ENCODE data around the gene FGD6.
"Not testable (repeated sequence)": the region's sequence is repeated elsewhere in the genome, so short reads cannot be mapped to it uniquely, and the experiment has no call there.

Gene FGD6

GRCh38 chr12:95243497-95244183, 26.4 kb upstream of the FGD6 start:
- no peak for TF ChIP-seq CTCF (conservative IDR thresholded peaks at IDR 0.05; ENCODE audit: low read depth, low read length)
- H3K4me3 ChIP-seq (ENCODE audit: low read depth, low read length): no peak overlapping the region
- no peak for DNase-seq (ENCODE audit: low read depth)

DNA sequence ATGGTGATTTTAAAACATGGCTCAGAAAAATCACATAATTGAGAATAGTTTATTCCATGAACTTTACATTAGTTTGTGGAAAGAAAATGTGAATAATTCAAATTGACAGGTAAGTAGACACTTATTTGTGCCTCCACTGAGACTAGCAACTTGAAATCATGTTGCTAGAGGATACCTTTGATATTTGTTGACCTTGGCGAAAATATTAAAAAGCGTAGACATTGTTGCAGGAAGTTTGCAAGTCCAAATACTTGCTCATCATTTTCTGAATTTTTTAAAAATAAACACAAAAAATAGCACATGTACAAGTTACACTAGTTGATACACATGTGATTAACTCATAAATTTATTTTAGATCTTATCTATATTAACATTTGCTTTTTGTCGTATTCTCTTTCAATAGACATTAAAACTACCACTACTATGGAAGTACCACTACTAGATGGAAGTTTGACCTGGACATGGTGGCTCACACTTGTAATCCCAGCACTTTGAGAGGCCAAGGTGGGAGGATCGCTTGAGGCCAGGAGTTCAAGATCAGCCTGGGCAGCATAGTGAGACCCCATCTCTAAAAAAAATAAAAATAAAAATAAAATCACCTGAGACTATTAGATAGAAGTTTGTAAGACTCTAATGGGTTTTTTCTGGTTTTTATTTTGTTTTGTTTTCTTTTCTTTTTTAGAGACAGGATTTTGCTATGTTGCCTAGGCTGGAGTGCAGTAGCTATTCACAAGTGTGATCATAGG, 24.7 kb upstream of the FGD6 start:
- no peak for DNase-seq (ENCODE audit: low read depth)
- no peak overlapping the region for H3K4me3 ChIP-seq (ENCODE audit: low read depth, low read length)
- TF ChIP-seq CTCF (conservative IDR thresholded peaks at IDR 0.05; ENCODE audit: low read depth, low read length): no peak

DNA sequence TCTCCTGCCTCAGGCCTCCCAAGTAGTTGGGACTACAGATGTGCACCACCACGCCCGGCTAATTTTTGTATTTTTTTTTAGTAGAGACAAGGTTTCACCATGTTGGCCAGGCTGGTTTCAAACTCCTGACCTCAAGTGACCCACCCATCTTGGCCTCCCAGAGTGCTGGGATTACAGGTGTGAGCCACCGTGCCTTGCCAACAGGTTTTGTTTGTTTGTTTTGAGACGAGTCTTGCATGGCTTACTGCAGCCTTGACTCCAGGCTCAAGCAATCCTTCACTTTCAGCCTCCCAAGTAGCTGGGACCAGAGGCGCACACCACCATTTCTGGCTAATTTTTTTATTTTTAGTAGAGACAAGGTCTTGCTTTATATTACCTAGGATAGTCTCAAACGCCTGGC, 23.9 kb upstream of the FGD6 start:
- not testable (repeated sequence) for DNase-seq (ENCODE audit: low read depth); H3K4me3 ChIP-seq (ENCODE audit: low read depth, low read length)

GRCh38 chr12:95240556-95240955, 23.3 kb upstream of the FGD6 start:
- TF ChIP-seq CTCF (conservative IDR thresholded peaks at IDR 0.05; ENCODE audit: low read depth, low read length): no peak
- DNase-seq (ENCODE audit: low read depth): no peak
- H3K4me3 ChIP-seq (ENCODE audit: low read depth, low read length): no peak overlapping the region

GRCh38 chr12:95239835-95240234, 22.6 kb upstream of the FGD6 start:
- DNase-seq (ENCODE audit: low read depth); H3K4me3 ChIP-seq (ENCODE audit: low read depth, low read length): not testable (repeated sequence)

DNA sequence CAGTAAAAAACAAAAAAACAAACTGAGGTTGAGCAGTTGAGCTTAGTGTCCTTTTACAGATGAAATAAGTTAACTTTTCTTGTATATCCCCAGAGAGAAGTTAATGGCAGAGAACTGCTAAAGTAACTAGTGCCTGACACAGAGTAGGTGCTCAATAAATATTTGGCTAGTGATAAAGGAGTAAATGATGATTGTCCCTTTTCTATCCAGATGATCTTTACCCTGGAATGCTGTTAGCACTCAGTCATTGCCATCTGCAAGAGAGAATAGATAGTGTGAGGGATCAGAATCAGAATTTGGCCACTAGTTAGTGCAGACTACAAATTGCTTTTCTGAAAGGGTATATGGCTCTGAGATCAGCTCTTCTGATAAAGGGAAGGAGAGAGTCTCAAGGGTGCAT, 21.9 kb upstream of the FGD6 start:
- DNase-seq (ENCODE audit: low read depth): no peak
- no peak for TF ChIP-seq CTCF (conservative IDR thresholded peaks at IDR 0.05; ENCODE audit: low read depth, low read length)
- no peak overlapping the region for H3K4me3 ChIP-seq (ENCODE audit: low read depth, low read length)

DNA sequence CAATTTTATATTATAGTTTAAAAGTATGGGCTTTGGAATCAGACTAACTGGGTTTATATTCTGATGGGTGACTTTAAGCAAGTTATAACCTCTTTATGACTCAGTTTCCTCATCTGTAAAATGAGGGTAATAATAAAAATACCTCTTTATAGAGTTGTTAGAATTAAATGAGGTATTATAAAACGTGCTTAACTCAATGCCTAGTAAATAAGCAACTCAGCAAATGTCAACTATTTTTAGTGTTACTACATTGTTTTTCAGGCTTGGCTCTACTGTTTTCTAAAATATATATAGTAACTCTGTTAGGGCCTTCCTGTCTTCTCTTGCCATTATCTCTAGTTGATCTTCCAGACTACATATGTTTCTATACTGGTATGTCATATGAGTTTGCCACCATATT, 20.9 kb upstream of the FGD6 start:
- no peak for DNase-seq (ENCODE audit: low read depth)
- no peak overlapping the region for H3K4me3 ChIP-seq (ENCODE audit: low read depth, low read length)
- TF ChIP-seq CTCF (conservative IDR thresholded peaks at IDR 0.05; ENCODE audit: low read depth, low read length): no peak

- no peak overlapping the region for H3K4me3 ChIP-seq (ENCODE audit: low read depth, low read length)
- no peak for TF ChIP-seq CTCF (conservative IDR thresholded peaks at IDR 0.05; ENCODE audit: low read depth, low read length)
- no peak for DNase-seq (ENCODE audit: low read depth)
These were observed 20.0 kb upstream of the FGD6 start for GRCh38 chr12:95237315-95237714.

DNA sequence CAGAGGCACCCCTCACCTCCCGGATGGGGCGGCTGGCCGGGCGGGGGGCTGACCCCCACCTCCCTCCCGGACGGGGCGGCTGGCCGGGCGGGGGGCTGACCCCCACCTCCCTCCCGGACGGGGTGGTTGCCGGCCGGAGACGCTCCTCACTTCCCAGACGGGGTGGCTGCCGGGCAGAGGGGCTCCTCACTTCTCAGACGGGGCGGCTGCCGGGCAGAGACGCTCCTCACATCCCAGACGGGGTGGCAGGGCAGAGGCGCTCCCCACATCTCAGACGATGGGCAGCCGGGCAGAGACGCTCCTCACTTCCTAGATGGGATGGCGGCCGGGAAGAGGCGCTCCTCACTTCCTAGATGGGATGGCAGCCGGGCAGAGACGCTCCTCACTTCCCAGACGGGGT, 18.4 kb upstream of the FGD6 start:
- not testable (repeated sequence) for H3K4me3 ChIP-seq (ENCODE audit: low read depth, low read length)

GRCh38 chr12:95234187-95234586, 16.9 kb upstream of the FGD6 start:
- not testable (repeated sequence) for DNase-seq (ENCODE audit: low read depth); H3K4me3 ChIP-seq (ENCODE audit: low read depth, low read length)

More for the DNA sequence above, 18.4 kb upstream of the FGD6 start:
- DNase-seq (ENCODE audit: low read depth): not testable (repeated sequence)
